Measurements from ENCODE around the gene NBPF11. TPM values are rescaled to one million over a fixed set of nuclear protein-coding genes. Genes with fewer than 3 reads are reported as not detected.
"Not testable (repeated sequence)": the region's sequence is repeated elsewhere in the genome, so short reads cannot be mapped to it uniquely, and the experiment has no call there.

The NBPF11 gene
- total and polyA plus RNA-seq, 10 donors, result 7.2 to 20.2 (median 14.1) TPM

DNA sequence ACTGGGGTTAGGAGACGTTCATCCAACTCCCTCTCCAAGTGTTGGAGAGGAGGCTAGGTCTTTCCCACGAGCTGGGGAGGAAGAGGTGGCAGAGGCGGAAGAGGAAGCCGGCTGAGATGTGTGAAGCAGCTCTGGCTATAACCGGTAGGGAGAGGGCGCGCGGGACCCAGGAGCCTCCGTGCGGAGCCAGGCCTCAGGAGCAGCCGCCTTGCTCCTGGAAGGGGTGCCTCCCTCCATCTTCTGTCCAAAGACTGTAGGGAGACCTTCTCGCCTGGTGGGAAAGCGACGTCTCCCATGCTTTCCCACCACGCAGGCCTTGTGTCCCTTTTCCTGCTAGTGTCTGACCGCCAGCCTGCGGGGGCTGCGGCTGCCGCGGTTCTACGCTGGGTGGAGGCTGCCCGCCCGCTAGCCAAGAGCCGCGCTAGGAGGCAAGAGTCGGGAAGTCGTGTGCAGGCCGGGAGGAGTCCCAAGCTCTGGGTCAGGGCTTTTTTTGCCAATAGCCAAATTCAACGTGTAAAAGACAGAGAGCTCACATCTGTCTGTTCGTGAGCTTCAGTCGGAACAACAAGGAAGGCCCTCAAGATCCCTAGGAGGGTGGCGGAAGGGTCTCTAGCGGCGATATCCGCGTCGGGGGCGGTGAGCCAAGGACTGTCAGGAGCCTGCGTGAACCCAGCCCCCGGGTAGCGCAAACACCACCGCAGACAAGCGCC is 8.4 kb upstream of the NBPF11 start:
- no peak overlapping the region for H3K4me3 ChIP-seq
- TF ChIP-seq POLR2A (IDR thresholded peaks at IDR 0.05), result no peak
- peak in 1 of 3 donors; percentile 52 for TF ChIP-seq POLR2AphosphoS5 (IDR thresholded peaks at IDR 0.05)
- TF ChIP-seq CTCF (IDR thresholded peaks at IDR 0.05 in 8 of 11, conservative IDR thresholded peaks at IDR 0.05 in 3 of 11), result no peak
- H3K27me3 ChIP-seq (replicated peaks in 1 of 7), result peaks cover 0 to 59% (median 8%) of the 10 kb centered on the region in 7 donors
- H3K36me3 ChIP-seq, result no peaks in the 10 kb centered on the region
- peaks cover 0 to 23% (median 0%) of the 10 kb centered on the region in 6 donors for H3K4me1 ChIP-seq
- no peaks in the 10 kb centered on the region for H3K9me3 ChIP-seq
- intact Hi-C loops (cut with DNase I; ENCODE audit: low total_unique reads), result no loop called here
- H3K27ac ChIP-seq, result no peak overlapping the region
- 85 to 96% (median 90%) methylated on average over 36 to 43 of the region's 43 CpGs for WGBS, 5 donors
- DNase-seq, result no peak

GRCh38 chr1:148160048-148160342 is 7.9 kb upstream of the NBPF11 start:
- DNase-seq, result no peak
- H3K27ac ChIP-seq, result no peak overlapping the region
- H3K9me3 ChIP-seq, result no peaks in the 10 kb centered on the region
- peaks cover 0 to 25% (median 0%) of the 10 kb centered on the region in 6 donors for H3K4me1 ChIP-seq
- no peaks in the 10 kb centered on the region for H3K36me3 ChIP-seq
- H3K27me3 ChIP-seq (replicated peaks in 1 of 7), result peaks cover 0 to 59% (median 8%) of the 10 kb centered on the region in 7 donors
- intact Hi-C loops (cut with DNase I; ENCODE audit: low total_unique reads), result no loop called here
- no peak for TF ChIP-seq POLR2AphosphoS5 (IDR thresholded peaks at IDR 0.05)
- no peak for TF ChIP-seq POLR2A (IDR thresholded peaks at IDR 0.05)
- no peak for TF ChIP-seq CTCF (IDR thresholded peaks at IDR 0.05 in 8 of 11, conservative IDR thresholded peaks at IDR 0.05 in 3 of 11)
- no peak overlapping the region for H3K4me3 ChIP-seq
- WGBS, 5 donors, result 85 to 91% (median 90%) methylated on average over 15 of the region's 15 CpGs

GRCh38 chr1:148158341-148159003 is 6.4 kb upstream of the NBPF11 start:
- peaks cover 0 to 25% (median 0%) of the 10 kb centered on the region in 6 donors for H3K4me1 ChIP-seq
- TF ChIP-seq POLR2AphosphoS5 (IDR thresholded peaks at IDR 0.05), result no peak
- no peak for TF ChIP-seq CTCF (IDR thresholded peaks at IDR 0.05 in 8 of 11, conservative IDR thresholded peaks at IDR 0.05 in 3 of 11)
- TF ChIP-seq POLR2A (IDR thresholded peaks at IDR 0.05), result no peak
- H3K9me3 ChIP-seq, result no peaks in the 10 kb centered on the region
- H3K4me3 ChIP-seq, result no peak overlapping the region
- no peaks in the 10 kb centered on the region for H3K36me3 ChIP-seq
- no peak for DNase-seq
- no peak overlapping the region for H3K27ac ChIP-seq
- intact Hi-C loops (cut with DNase I; ENCODE audit: low total_unique reads), result no loop called here
- 21 to 31% (median 25%) methylated on average over 11 of the region's 11 CpGs for WGBS, 5 donors
- peaks cover 0 to 59% (median 8%) of the 10 kb centered on the region in 7 donors for H3K27me3 ChIP-seq (replicated peaks in 1 of 7)

DNA sequence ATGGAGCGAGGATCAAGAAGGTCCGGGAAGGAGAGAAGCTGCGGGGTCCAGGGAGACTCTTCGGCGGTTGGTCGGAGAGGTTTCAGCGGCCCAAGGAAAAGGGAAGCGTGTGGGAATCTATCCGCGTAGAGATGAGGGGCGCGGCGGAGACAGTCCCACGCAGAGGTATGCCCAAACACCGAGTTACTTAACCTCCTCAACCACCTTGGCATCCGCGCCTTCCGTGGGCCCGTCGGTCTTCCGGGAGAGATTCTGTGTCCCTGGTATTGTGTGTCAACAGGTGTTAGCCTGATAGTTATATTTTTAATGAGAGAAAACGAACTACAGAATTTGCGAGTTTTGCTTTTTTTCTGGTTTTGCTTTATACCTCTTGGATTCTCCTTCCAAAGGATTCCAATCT is 5.7 kb upstream of the NBPF11 start:
- Histone ChIP-seq H3K4me1 (peaks cover 0 to 25% (median 0%) of the 10 kb centered on the region in 6 donors), H3K27me3 (replicated peaks in 1 of 7) (peaks cover 0 to 59% (median 8%) of the 10 kb centered on the region in 7 donors)
- H3K4me3 ChIP-seq; H3K27ac ChIP-seq; H3K36me3 ChIP-seq; DNase-seq; H3K9me3 ChIP-seq; intact Hi-C loops (cut with DNase I; ENCODE audit: low total_unique reads): not testable (repeated sequence)
- 6 to 64% (median 24%) methylated on average over 5 to 11 of the region's 23 CpGs for WGBS, 5 donors

DNA sequence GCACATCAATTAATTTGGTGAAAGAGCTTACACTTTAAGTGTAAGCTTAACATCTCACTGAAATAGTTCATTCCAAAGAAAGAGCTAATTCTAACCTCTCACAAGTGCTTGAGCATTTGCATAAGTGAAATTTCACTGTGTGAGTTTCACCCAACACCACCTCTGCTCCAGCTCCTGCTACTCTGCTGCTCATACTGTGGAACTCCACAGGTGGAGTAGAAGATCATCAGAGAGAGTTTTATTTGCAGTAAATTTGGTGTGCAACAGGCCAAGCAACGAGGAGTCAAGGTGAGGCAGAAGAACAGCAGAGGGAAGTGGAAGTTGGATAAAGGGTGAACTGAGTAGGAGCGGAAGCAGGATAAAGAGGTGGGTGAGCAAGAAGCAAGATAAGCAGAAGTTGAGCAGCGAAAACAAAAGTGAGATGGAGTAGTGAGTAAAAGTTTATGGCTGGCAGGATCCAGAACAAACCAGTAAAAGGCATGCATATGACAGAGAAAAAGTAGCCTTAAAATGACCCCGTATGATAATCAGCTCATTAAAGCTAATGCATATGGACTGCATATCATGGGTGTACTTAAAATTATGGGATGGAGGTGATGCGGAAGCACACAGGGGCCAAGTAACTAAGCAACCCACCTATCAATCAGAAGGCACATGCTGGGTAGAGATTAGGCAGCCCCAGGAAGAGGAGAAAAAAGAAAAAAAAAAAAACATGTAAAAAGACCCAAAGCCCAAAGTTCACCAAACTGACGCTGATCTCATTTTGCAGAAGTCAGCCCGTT is 3.6 kb upstream of the NBPF11 start:
- H3K9me3 ChIP-seq; intact Hi-C loops (cut with DNase I; ENCODE audit: low total_unique reads): not testable (repeated sequence)
- peak overlapping the region in 3 of 8 donors; percentile 15 to 28 (median 28) for H3K27ac ChIP-seq

GRCh38 chr1:148152795-148153194 is 714 bp upstream of the NBPF11 start:
- H3K27ac ChIP-seq; intact Hi-C loops (cut with DNase I; ENCODE audit: low total_unique reads); H3K4me3 ChIP-seq; H3K9me3 ChIP-seq; H3K36me3 ChIP-seq; DNase-seq: not testable (repeated sequence)
- Histone ChIP-seq H3K27me3 (replicated peaks in 1 of 7) (peaks cover 0 to 12% (median 0%) of the 10 kb centered on the region in 7 donors), H3K4me1 (peaks cover 0 to 23% (median 7%) of the 10 kb centered on the region in 6 donors)
- 39 to 75% (median 61%) methylated on average over 2 to 3 of the region's 3 CpGs for WGBS, 5 donors

More for the DNA sequence above, 3.6 kb upstream of the NBPF11 start:
- Histone ChIP-seq H3K4me1 (peaks cover 0 to 32% (median 5%) of the 10 kb centered on the region in 6 donors), H3K4me3 (peak overlapping the region in 1 of 8 donors; percentile 27), H3K27me3 (replicated peaks in 1 of 7) (peaks cover 0 to 41% (median 8%) of the 10 kb centered on the region in 7 donors)
- WGBS, 5 donors, result 18 to 41% (median 36%) methylated on average over 5 to 7 of the region's 7 CpGs
- not testable (repeated sequence) for H3K36me3 ChIP-seq, DNase-seq

DNA sequence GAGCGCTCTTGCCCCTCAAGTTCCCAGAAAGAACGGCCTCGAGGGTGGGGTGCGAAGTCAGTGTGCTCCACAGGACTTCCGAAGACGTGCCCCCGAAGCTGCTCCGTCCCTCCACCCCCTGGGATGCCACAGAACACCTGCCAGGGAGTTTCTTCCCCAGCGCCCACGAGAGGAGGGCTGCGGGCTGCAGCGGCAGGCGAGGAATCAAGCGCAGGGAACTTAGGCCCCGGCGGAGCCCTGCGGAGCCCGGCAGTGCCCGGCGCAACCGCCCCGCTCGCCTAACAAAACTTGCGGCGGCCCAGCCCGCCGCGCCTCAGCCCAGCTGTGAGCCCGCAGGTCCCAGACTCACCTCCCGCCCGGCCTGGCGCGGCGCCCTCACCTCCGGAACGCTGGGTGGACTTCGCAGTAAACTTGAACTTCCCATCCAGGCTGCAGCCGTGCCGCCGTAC is 686 bp downstream of the NBPF11 start:
- intact Hi-C loops (cut with DNase I; ENCODE audit: low total_unique reads); H3K27me3 ChIP-seq (replicated peaks in 1 of 7); H3K9me3 ChIP-seq: not testable (repeated sequence)
- Histone ChIP-seq H3K4me1 (peaks cover 0 to 23% (median 7%) of the 10 kb centered on the region in 6 donors), H3K27ac (peak overlapping the region in 7 of 8 donors; percentile 51 to 88 (median 79)), H3K4me3 (peak overlapping the region; percentile 63 to 85 (median 76)), H3K36me3 (peaks cover 0 to 17% (median 0%) of the 10 kb centered on the region in 6 donors)
- peak; percentile 88 for DNase-seq
- 1% methylated on average over 31 to 37 of the region's 40 CpGs; no CpG with 5 or more reads in 2 of the 5 donors for WGBS, 5 donors
